Stimulated activated memory B cell treated with anti-CD40 and anti-IgM and Interleukin-4, amounts not matched to agents 10 μg/mL and 1 μg/mL and 100 μg/mL, for 72 hours (primary cell): ENCODE results near the gene SEMA3D.
"Not testable (repeated sequence)": the region's sequence is repeated elsewhere in the genome, so short reads cannot be mapped to it uniquely, and the experiment has no call there.

Experiments used
- ATAC-seq: fragments of 150-1000 bp; cut with Tn5 transposase; 2 replicates; pipeline ENCODE4 v1.10.0; 2021
- H3K27ac Mint-ChIP-seq: one replicate; pipeline ENCODE4 v1.8.0; 2022; ENCODE audit warnings: mild to moderate bottlenecking, mixed read lengths
- H3K27me3 Mint-ChIP-seq: one replicate; pipeline ENCODE4 v1.8.0; 2022; ENCODE audit warnings: mixed read lengths
- H3K36me3 Mint-ChIP-seq: one replicate; pipeline ENCODE4 v1.8.0; 2022; ENCODE audit warnings: mixed read lengths
- H3K4me1 Mint-ChIP-seq: one replicate; pipeline ENCODE4 v1.8.0; 2022; ENCODE audit warnings: mixed read lengths
- H3K4me3 Mint-ChIP-seq: one replicate; pipeline ENCODE4 v1.8.0; 2022; ENCODE audit warnings: mild to moderate bottlenecking, moderate library complexity, mixed read lengths
- H3K9me3 Mint-ChIP-seq: one replicate; pipeline ENCODE4 v1.8.0; 2022; ENCODE audit warnings: mixed read lengths

SEMA3D gene

DNA sequence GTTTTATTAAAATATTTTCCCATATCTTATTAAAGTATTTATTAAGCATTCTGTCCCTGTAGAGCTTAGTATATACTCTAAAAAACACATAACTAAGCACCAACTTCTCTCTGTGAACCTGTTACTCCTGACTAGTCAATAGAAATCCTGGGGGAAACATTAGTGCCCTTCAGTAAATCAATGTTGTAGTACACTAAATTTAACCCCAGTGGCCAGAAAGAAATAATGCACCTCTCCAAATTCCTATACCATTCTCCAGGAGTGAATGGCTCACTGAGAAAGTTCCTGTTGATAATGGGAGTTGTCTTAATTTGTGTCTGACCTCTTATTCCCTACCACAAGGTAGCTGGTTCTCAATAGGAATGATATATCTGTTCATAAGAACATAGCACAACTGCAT lies 188.2 kb downstream of the SEMA3D start:
- Mint-ChIP-seq H3K36me3 (no peaks in the 10 kb centered on the region), H3K4me1 (no peaks in the 10 kb centered on the region), H3K9me3 (no peaks in the 10 kb centered on the region), H3K27ac (no peak overlapping the region), H3K4me3 (no peak overlapping the region), H3K27me3 (no peaks in the 10 kb centered on the region)
- ATAC-seq, result no peak

DNA sequence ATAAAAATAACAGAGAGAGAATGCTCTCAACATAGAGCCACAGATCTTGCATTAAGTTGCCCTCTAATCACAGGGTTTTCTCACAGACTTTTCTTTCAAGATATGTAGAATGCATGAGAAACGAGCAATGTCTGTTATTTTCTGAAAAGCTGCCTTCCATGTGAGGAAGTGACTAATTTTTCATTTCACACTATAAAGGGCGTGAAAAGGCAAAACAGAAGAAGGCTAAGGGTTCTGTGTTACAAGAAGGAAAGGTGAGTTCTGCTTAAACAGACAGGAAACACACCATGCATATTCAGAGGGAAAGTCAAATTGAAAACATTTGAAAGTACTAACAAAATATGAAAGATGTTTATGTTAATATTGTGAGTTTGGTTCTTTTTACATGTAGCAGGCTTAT lies 189.2 kb downstream of the SEMA3D start:
- Mint-ChIP-seq H3K27ac (no peak overlapping the region), H3K27me3 (no peaks in the 10 kb centered on the region), H3K36me3 (no peaks in the 10 kb centered on the region), H3K4me1 (no peaks in the 10 kb centered on the region), H3K4me3 (no peak overlapping the region), H3K9me3 (no peaks in the 10 kb centered on the region)
- ATAC-seq, result no peak

DNA sequence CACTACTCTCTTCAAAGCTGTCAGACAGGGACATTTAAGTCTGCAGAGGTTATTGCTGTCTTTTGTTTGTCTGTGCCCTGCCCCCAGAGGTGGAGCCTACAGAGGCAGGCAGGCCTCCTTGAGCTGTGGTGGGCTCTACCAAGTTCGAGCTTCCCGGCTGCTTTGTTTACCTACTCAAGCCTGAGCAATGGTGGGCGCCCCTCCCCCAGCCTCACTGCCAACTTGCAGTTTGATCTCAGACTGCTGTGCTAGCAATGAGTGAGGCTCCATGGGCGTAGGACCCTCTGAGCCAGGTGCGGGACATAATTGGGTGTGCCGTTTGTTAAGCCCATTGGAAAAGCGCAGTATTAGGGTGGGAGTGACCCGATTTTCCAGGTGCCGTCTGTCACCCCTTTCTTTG lies 193.9 kb downstream of the SEMA3D start:
- H3K27ac Mint-ChIP-seq, ATAC-seq, H3K4me1 Mint-ChIP-seq, H3K9me3 Mint-ChIP-seq, H3K36me3 Mint-ChIP-seq, H3K4me3 Mint-ChIP-seq, H3K27me3 Mint-ChIP-seq: not testable (repeated sequence)

DNA sequence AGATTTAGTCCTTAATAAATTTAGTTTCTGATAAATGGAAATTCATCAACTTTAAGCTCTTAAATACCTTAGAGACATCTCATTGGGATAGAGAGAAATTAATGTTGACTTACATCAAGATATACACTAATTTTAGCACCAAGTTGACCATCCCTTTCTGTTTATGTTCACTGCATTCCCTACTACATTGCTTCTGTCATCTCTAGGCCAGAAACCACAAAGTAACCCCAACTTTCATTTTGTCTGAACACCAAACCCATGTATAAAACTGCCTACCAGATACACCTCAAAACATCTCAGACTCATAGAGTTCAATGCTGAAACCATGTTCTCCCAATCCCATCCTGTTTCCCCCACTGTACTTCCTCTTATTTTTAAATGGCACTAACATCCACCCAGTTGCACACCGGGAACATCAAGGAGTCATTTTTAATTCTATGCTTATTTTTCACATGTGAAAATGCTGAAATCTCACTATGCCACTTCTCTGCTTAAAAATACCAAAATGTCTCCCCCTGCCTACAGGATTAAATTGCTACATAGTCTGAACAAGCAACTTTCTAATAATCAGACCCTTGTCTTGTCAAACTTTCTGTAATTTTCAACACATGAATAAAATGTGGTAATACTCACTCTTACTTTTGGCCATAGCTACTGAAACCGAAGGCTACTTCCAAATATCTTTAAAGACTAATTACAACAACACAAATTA lies 201.6 kb downstream of the SEMA3D start:
- Mint-ChIP-seq H3K4me3 (no peak overlapping the region), H3K27ac (no peak overlapping the region), H3K9me3 (no peaks in the 10 kb centered on the region), H3K4me1 (no peaks in the 10 kb centered on the region), H3K36me3 (no peaks in the 10 kb centered on the region), H3K27me3 (no peaks in the 10 kb centered on the region)
- ATAC-seq, result no peak

DNA sequence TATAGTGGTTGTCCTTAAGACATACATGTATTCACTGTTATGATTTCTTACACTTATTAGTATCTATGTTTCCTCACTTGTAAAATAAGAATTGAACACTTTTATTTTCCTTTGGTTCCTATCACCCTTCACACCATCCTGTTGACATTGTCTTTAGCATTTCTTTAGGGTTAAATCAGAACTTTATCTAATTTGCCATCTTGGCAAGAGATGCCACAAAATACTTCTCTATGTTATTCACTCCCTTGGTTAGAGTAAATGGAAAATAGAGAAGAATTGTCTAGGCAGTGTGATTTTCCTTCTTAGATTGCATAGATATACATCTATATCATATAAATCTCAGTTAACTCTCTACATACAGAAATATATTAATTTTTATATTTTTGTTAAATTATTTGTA lies 204.7 kb downstream of the SEMA3D start:
- Mint-ChIP-seq H3K36me3 (no peaks in the 10 kb centered on the region), H3K27me3 (no peaks in the 10 kb centered on the region), H3K27ac (no peak overlapping the region), H3K4me3 (no peak overlapping the region), H3K9me3 (no peaks in the 10 kb centered on the region), H3K4me1 (no peaks in the 10 kb centered on the region)
- ATAC-seq, result no peak

DNA sequence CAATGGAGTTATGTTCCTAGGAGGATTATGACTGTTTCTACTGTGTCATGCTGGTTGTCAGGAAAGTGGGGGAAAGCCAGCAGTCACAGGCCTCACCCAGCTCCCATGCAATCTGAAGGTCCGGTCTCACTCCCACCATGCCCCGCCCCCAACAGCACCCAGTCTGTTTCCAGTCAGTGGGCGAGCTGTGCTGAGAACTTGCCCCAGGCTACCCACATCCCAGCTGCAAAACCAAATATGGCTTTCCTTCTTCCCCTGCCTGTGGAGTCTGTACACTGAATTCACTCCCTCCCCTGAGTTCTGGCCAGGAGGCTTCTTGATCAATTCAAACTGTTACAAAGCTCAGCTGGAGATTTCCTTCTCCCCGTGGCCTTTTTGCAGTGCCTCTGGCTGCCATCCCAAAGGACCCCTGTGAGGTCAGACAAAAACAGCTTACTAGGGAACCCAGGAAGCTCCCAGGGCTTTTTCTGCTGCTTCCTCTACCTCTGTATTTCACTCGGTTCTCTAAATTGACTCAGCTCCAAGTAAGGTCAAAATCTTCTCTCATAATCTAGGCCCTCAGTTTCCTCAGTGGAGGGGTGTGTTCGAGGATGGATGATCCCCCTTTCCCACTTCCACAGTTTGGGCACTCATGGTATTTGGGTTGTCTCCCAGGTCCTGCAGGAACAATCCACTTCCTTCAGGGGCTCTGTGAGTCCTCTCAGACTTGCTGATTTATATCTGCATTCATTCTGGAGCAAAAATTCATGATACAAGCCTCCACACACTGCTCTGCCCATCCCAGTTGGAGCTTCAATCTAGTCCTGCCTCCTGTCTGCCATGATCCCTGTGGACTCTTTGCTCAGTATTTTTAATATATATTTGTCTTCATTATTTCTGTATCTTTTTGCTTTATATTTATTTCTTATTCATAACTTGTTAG lies 205.5 kb downstream of the SEMA3D start:
- no peaks in the 10 kb centered on the region for H3K27me3 Mint-ChIP-seq
- H3K27ac Mint-ChIP-seq, result no peak overlapping the region
- no peaks in the 10 kb centered on the region for H3K36me3 Mint-ChIP-seq
- no peaks in the 10 kb centered on the region for H3K9me3 Mint-ChIP-seq
- H3K4me3 Mint-ChIP-seq, result no peak overlapping the region
- ATAC-seq, result peak; percentile 54
- H3K4me1 Mint-ChIP-seq, result no peaks in the 10 kb centered on the region

DNA sequence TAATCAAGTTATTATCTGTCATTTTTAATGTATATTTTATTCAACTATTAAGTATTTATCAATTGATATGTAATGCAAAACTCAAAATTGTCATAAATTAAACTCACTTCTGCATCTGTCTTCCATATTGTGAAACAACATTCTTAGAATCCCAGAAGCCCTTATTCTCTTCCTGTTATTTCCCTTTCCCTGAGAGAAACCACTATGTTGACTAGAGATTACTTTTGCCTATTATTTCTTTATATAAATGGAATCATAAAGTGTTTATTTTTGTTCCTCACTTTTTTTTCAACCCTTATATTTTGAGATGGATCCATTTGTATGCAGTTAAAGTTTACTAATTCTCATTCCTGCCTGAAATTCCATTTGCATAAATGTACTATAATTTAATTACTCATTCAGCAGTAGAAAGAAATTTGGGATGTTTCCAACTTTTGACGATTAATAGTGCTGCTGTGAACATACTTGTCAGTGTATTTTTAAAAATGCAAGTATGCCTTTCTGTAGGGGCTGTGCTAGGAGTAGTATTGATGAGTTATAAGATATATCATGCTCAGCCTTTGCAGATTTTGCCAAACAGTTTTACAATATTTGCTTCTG lies 211.2 kb downstream of the SEMA3D start:
- ATAC-seq, result no peak
- Mint-ChIP-seq H3K27me3 (no peaks in the 10 kb centered on the region), H3K4me1 (no peaks in the 10 kb centered on the region), H3K36me3 (no peaks in the 10 kb centered on the region), H3K9me3 (no peaks in the 10 kb centered on the region), H3K4me3 (no peak overlapping the region), H3K27ac (no peak overlapping the region)

DNA sequence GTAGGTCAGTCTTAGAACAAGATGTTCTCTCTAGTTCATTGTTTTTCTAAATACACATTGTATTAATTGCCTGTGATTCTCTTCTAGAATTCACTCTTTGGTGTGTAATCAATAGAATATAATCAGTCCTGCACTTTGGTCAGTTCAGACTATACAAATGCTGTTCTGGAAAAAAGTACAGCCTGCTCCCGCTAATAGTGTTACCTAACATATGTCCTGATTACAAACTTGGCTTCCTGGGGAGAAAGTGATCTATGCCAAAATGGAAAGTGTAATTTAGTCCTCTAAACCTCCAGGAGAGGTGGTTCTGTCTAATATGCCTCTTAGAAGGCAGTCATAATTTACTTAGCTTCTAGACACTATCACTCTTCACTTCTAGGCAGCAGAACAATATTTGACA lies 215.5 kb downstream of the SEMA3D start:
- ATAC-seq, result no peak
- H3K9me3 Mint-ChIP-seq, result no peaks in the 10 kb centered on the region
- no peak overlapping the region for H3K4me3 Mint-ChIP-seq
- H3K36me3 Mint-ChIP-seq, result no peaks in the 10 kb centered on the region
- no peak overlapping the region for H3K27ac Mint-ChIP-seq
- no peaks in the 10 kb centered on the region for H3K27me3 Mint-ChIP-seq
- H3K4me1 Mint-ChIP-seq, result no peaks in the 10 kb centered on the region

DNA sequence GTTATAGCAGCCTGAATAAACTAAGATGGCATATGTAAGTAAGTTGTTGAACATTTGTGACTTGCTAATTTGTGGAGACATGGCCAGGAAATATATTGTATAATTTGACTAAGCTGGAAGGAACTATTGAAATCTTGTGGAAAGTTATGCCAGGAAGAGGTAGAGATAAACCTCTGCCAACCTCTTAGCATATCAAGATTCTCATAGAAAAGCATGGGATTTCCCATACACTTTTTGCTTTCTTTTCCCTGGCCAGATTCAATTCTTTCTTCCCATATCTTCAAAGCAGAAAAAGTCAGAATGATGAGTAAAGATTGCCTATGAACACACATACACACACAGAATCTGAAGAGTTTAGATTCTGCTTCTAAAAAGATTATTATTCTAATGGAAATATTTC lies 216.2 kb downstream of the SEMA3D start:
- Mint-ChIP-seq H3K27ac (no peak overlapping the region), H3K9me3 (no peaks in the 10 kb centered on the region), H3K4me3 (no peak overlapping the region), H3K27me3 (no peaks in the 10 kb centered on the region), H3K36me3 (no peaks in the 10 kb centered on the region), H3K4me1 (no peaks in the 10 kb centered on the region)
- ATAC-seq, result no peak

DNA sequence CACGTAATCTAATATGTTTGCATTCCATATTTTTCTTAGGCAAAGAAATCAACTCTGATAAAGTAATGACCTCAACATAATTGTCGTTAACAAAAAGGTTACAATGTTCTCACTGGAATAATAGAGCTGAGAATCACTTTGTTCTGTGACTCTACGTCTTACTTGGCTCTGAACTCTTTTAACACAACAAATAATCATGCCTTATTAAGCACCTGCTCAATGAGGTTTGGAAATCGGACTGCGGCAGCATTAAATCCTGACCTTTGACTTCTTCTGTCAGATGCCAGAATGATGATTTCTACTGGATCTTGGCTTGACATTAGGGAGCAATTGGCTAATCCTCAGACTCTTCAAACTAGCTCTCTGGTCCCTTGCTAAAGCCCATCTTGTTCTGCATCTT lies 233.6 kb downstream of the SEMA3D start:
- H3K27ac Mint-ChIP-seq, result no peak overlapping the region
- no peaks in the 10 kb centered on the region for H3K27me3 Mint-ChIP-seq
- H3K4me1 Mint-ChIP-seq, result no peaks in the 10 kb centered on the region
- no peaks in the 10 kb centered on the region for H3K9me3 Mint-ChIP-seq
- no peak overlapping the region for H3K4me3 Mint-ChIP-seq
- no peak for ATAC-seq
- H3K36me3 Mint-ChIP-seq, result no peaks in the 10 kb centered on the region

DNA sequence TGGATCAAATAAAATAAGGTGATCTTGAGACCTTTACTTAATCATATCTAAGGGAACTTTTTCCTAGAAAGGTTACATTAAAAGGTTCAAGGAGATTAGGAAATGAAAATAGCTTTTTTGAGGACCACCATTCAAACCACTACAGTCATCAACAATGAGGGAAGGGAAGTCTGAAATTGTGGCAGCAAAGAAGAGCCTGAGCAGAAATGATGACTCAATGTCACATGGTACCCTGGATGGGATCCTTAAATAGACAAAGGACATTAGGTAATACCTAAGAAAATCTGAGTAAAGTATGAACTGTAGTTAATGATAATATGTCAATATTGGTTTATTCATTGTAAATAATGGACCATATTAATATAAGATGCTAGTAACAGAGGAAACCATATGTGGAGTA lies 236.0 kb downstream of the SEMA3D start:
- Mint-ChIP-seq H3K4me3 (no peak overlapping the region), H3K27me3 (no peaks in the 10 kb centered on the region), H3K27ac (no peak overlapping the region), H3K9me3 (no peaks in the 10 kb centered on the region), H3K4me1 (no peaks in the 10 kb centered on the region), H3K36me3 (no peaks in the 10 kb centered on the region)
- no peak for ATAC-seq

DNA sequence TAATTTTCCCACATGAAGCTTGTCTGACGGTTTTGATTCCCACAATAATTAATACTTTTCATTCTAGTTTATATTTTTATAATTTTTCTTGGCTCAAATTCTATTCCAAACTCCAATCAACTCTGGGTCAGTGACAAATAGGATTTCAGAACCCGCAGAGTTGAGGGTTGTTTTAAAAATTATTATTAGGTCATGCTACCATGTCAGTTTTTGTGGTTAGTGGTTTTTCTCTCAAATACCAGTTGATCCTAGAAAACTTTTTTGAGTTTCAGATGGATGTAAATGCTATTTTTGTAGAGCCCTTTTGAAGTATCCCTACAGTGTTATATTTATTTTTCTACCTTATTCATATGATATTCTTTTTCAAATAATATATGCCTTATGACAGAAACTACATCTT lies 237.4 kb downstream of the SEMA3D start:
- Mint-ChIP-seq H3K27me3 (no peaks in the 10 kb centered on the region), H3K4me3 (no peak overlapping the region), H3K36me3 (no peaks in the 10 kb centered on the region), H3K9me3 (no peaks in the 10 kb centered on the region), H3K4me1 (no peaks in the 10 kb centered on the region), H3K27ac (no peak overlapping the region)
- ATAC-seq, result no peak

DNA sequence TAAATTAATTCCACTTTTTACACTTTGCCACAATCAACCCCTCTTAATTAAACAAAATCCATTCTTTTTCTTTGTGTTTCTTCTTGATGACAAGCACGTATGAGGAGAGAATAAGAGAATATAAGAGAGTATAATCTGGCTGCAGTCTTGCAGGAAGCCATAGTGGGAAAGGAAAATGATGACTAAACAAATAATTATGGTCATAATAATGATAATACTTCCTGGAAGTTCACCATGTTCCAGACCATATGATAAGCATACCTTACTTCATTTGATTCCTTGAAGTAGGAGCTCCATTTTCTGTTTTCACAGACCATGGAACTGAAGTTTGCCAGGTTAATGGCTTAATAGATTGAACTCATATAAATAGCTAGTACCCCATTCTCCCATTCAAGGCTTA lies 237.8 kb downstream of the SEMA3D start:
- Mint-ChIP-seq H3K27me3 (no peaks in the 10 kb centered on the region), H3K4me3 (no peak overlapping the region), H3K27ac (no peak overlapping the region), H3K36me3 (no peaks in the 10 kb centered on the region), H3K9me3 (no peaks in the 10 kb centered on the region), H3K4me1 (no peaks in the 10 kb centered on the region)
- ATAC-seq, result no peak

DNA sequence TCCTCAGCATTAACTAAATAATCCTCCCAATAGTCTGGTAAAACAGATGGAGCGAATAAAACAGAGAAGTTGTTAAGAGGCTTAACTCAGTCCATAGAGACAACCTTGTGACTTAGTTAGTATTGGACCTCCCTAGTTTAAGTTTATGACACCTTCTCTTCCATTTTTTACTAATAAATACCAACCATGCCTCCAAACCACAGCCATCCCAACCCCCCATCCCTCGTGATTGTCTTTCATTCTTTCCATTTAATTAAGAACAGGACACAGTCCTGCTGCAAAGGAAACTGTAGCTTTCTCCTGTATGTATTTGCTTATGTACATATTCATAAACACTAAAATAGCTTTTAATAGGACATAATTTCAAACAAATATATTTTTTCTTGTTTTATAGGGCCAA lies 238.2 kb downstream of the SEMA3D start:
- H3K4me1 Mint-ChIP-seq, result no peaks in the 10 kb centered on the region
- H3K27ac Mint-ChIP-seq, result no peak overlapping the region
- no peaks in the 10 kb centered on the region for H3K36me3 Mint-ChIP-seq
- H3K4me3 Mint-ChIP-seq, result no peak overlapping the region
- ATAC-seq, result no peak
- no peaks in the 10 kb centered on the region for H3K9me3 Mint-ChIP-seq
- no peaks in the 10 kb centered on the region for H3K27me3 Mint-ChIP-seq

DNA sequence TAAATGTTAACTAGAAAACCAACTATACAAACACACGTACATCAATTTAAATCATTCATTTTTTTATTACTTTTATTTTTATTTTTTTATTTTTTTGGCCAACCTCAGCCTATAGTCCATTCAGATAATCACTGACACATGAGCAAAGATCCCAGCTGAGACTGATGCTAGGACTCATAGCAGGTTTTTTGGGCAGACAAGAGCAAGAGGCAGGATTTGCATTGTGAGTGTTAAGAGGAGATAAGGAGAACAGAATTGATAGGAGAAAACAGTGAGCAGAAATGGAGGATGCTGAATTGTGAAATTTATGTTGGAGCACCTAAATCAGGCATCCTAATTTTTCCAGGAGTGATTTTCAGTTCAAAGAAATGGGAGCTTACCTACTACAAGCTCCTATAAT lies 240.3 kb downstream of the SEMA3D start:
- no peak overlapping the region for H3K4me3 Mint-ChIP-seq
- H3K4me1 Mint-ChIP-seq, result no peaks in the 10 kb centered on the region

More for the DNA sequence above, 240.3 kb downstream of the SEMA3D start:
- no peak for ATAC-seq
- no peaks in the 10 kb centered on the region for H3K9me3 Mint-ChIP-seq
- no peaks in the 10 kb centered on the region for H3K36me3 Mint-ChIP-seq
- no peak overlapping the region for H3K27ac Mint-ChIP-seq
- H3K27me3 Mint-ChIP-seq, result no peaks in the 10 kb centered on the region
